ENCODE data around the gene GPR31.

DNA sequence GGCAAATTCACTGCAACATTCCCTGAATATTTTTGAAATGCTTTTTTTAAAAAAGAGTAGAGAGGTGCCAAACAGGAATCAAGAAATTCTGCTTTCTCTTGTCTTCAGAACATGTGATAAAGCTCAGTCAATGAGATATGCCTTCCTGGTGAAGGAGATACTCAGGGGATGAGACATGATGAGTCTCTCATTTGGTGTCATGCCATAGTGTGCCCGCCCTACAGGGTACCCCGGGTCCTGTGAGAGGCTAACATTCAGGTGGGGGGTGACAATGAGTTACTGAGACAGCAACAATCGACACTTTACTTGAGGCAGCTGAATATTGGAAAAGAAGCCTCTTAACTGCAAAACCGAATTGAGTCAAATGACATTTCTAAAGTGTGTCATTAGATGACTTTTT lies 28.2 kb downstream of the GPR31 start:
- TF ChIP-seq, protein P1, sequence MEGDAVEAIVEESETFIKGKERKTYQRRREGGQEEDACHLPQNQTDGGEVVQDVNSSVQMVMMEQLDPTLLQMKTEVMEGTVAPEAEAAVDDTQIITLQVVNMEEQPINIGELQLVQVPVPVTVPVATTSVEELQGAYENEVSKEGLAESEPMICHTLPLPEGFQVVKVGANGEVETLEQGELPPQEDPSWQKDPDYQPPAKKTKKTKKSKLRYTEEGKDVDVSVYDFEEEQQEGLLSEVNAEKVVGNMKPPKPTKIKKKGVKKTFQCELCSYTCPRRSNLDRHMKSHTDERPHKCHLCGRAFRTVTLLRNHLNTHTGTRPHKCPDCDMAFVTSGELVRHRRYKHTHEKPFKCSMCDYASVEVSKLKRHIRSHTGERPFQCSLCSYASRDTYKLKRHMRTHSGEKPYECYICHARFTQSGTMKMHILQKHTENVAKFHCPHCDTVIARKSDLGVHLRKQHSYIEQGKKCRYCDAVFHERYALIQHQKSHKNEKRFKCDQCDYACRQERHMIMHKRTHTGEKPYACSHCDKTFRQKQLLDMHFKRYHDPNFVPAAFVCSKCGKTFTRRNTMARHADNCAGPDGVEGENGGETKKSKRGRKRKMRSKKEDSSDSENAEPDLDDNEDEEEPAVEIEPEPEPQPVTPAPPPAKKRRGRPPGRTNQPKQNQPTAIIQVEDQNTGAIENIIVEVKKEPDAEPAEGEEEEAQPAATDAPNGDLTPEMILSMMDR (IDR thresholded peaks at IDR 0.05; ENCODE audit: low read length), result no peak
- no peak for TF ChIP-seq EZH2 (IDR thresholded peaks at IDR 0.05; ENCODE audit: borderline replicate concordance, low read length)

Measured in OCI-LY1 (cell line).